ENCODE data around the gene NMRK2.

DNA sequence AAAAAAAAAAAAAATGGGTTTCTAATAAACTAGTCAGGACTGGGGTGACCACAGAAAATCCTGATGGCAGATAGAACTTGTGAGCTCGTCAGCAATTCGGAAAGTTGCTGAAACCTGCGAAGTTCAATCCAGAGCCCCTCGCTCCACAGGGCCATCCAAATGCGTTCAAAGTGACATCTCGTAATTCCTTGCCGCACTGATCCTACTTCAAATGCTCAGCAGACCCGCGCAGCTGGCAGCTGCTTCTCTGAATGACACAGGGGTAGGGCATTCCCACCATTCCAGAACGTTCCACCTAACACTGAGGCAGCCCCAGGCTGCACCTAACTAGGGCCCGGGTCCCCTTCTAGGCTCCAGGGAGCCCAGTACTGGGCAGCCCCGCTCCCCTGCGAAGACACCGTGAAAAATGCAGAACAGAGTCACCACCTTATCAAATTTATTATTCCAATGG lies 42.8 kb downstream of the NMRK2 start:
- TF ChIP-seq CTCF (IDR thresholded peaks at IDR 0.05; ENCODE audit: low read depth, low read length, missing input control) (no peak), HNF4G (IDR thresholded peaks at IDR 0.05) (no peak), RAD21 (IDR thresholded peaks at IDR 0.05) (no peak), EGR1 (IDR thresholded peaks at IDR 0.05; ENCODE audit: low read depth in 2 of 2) (no peak), JUND (IDR thresholded peaks at IDR 0.05) (no peak), RXRA (IDR thresholded peaks at IDR 0.05) (no peak), TAF1 (conservative IDR thresholded peaks at IDR 0.05) (no peak), SP1 (IDR thresholded peaks at IDR 0.05) (no peak)
- TF ChIP-seq, protein P1, sequence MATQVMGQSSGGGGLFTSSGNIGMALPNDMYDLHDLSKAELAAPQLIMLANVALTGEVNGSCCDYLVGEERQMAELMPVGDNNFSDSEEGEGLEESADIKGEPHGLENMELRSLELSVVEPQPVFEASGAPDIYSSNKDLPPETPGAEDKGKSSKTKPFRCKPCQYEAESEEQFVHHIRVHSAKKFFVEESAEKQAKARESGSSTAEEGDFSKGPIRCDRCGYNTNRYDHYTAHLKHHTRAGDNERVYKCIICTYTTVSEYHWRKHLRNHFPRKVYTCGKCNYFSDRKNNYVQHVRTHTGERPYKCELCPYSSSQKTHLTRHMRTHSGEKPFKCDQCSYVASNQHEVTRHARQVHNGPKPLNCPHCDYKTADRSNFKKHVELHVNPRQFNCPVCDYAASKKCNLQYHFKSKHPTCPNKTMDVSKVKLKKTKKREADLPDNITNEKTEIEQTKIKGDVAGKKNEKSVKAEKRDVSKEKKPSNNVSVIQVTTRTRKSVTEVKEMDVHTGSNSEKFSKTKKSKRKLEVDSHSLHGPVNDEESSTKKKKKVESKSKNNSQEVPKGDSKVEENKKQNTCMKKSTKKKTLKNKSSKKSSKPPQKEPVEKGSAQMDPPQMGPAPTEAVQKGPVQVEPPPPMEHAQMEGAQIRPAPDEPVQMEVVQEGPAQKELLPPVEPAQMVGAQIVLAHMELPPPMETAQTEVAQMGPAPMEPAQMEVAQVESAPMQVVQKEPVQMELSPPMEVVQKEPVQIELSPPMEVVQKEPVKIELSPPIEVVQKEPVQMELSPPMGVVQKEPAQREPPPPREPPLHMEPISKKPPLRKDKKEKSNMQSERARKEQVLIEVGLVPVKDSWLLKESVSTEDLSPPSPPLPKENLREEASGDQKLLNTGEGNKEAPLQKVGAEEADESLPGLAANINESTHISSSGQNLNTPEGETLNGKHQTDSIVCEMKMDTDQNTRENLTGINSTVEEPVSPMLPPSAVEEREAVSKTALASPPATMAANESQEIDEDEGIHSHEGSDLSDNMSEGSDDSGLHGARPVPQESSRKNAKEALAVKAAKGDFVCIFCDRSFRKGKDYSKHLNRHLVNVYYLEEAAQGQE (IDR thresholded peaks at IDR 0.05): no peak

Measured in liver (tissue), 3 donors.